ENCODE results near the gene TFB1M.

The TFB1M gene

GRCh38 chr6:155349956-155350355 is 35.7 kb upstream of the TFB1M start:
- DNase-seq (ENCODE audit: low read depth) = no peak
- TF ChIP-seq, protein P1, sequence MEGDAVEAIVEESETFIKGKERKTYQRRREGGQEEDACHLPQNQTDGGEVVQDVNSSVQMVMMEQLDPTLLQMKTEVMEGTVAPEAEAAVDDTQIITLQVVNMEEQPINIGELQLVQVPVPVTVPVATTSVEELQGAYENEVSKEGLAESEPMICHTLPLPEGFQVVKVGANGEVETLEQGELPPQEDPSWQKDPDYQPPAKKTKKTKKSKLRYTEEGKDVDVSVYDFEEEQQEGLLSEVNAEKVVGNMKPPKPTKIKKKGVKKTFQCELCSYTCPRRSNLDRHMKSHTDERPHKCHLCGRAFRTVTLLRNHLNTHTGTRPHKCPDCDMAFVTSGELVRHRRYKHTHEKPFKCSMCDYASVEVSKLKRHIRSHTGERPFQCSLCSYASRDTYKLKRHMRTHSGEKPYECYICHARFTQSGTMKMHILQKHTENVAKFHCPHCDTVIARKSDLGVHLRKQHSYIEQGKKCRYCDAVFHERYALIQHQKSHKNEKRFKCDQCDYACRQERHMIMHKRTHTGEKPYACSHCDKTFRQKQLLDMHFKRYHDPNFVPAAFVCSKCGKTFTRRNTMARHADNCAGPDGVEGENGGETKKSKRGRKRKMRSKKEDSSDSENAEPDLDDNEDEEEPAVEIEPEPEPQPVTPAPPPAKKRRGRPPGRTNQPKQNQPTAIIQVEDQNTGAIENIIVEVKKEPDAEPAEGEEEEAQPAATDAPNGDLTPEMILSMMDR (IDR thresholded peaks at IDR 0.05; ENCODE audit: low read length, missing control alignments) = no peak

DNA sequence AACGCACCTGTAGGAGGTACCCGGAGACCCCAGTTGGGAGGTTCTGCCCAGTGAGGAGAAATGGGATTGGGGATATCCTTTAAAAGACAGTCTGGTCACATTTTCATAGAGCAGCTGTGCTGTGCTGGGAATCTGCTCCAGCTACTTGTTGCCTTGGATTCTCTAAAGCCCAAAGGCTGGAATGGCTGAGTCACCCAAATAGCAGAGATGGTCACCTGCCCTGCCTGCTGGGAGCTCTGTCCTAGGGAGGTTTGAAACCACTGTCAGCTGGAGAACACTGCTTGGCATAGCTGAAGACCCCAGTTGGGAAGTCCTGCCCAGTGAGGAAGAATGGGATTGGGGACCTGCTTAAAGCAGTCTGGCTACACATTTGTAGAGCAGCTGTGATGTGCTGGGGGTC is 34.8 kb upstream of the TFB1M start:
- no peak overlapping the region for H3K4me3 ChIP-seq (replicated peaks; ENCODE audit: low read depth, low read length)
- DNase-seq (ENCODE audit: low read depth) = peak; percentile 12
- TF ChIP-seq, protein P1 (IDR thresholded peaks at IDR 0.05; ENCODE audit: low read length, missing control alignments) = no peak

More at GRCh38 chr6:155349956-155350355, 35.7 kb upstream of the TFB1M start:
- H3K4me3 ChIP-seq (replicated peaks; ENCODE audit: low read depth, low read length) = no peak overlapping the region

DNA sequence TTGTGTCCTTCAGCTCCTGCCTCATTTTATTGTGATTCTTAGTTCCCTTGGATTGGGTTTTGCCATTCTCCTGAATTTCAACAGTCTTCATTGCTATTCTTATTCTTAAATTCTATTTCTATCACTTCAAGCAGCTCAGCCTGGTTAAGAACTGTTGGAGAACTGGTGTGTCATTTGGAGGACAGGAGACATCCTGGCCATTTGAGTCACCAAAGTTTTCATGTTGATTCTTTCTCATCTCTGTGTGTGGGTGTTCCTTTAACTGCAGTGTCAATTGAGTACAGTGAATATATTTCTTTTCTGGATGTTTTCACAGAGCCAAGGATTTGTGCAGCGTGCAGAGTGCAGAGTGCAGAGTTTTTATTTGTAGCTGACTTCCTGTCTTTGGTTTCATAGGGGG is 33.5 kb upstream of the TFB1M start:
- H3K4me3 ChIP-seq (replicated peaks; ENCODE audit: low read depth, low read length) = no peak overlapping the region
- TF ChIP-seq, protein P1 (IDR thresholded peaks at IDR 0.05; ENCODE audit: low read length, missing control alignments) = no peak
- DNase-seq (ENCODE audit: low read depth) = no peak

DNA sequence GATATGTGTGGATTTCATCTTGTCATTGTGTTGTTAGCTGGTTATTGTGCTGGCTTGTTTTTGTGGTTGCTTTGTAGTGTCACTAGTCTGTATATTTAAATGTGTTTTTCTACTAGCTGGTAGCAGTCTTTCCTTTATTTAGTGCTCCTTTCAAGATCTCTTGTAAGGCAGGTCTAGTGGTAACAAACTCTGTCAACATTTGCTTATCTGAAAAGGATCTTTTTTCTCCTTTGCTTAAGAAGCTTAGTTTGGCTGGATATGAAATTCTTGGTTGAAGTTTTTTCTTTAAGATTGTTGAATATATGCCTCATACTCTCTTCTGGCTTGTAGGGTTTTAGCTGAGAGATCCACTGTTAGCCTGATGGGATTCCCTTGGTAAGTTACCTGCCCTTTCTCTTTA is 32.7 kb upstream of the TFB1M start:
- DNase-seq (ENCODE audit: low read depth) = no peak
- TF ChIP-seq, protein P1 (IDR thresholded peaks at IDR 0.05; ENCODE audit: low read length, missing control alignments) = no peak
- H3K4me3 ChIP-seq (replicated peaks; ENCODE audit: low read depth, low read length) = no peak overlapping the region

DNA sequence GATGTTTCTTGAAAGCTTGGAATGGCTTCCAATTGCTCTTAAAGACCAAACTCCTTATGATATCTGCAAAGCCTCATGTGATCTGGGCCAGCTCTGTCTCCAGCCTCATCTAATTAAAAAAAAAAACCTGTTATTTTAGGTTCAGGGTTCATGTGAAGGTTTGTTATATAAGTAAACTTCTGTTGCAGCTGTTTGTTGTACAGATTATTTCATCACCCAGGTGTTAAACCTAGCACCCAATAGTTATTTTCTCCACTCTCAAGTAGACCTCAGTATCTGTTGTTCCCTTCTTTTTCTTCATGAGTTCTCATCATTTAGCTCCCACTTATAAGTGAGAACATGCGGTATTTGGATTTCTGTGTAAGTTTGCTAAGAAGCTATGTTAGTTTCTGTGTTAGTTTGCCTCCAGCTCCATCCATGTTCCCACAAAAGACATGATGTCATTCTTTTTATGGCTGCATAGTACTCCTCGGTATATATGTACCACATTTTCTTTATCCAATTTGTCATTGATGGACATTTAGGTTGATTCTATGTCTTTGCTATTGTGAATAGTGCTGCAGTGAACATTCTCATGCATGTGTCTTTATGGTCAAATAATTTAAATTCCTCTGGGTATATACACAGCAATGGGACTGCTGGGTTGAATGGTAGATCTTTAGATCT is 30.2 kb upstream of the TFB1M start:
- TF ChIP-seq, protein P1 (IDR thresholded peaks at IDR 0.05; ENCODE audit: low read length, missing control alignments) = no peak
- no peak overlapping the region for H3K4me3 ChIP-seq (replicated peaks; ENCODE audit: low read depth, low read length)
- DNase-seq (ENCODE audit: low read depth) = no peak

GRCh38 chr6:155341130-155341828 is 27.0 kb upstream of the TFB1M start:
- DNase-seq (ENCODE audit: low read depth) = peak; percentile 58
- no peak overlapping the region for H3K4me3 ChIP-seq (replicated peaks; ENCODE audit: low read depth, low read length)
- TF ChIP-seq, protein P1 (IDR thresholded peaks at IDR 0.05; ENCODE audit: low read length, missing control alignments) = no peak

Measured in fibroblast of pulmonary artery (primary cell).